Gastrocnemius medialis (tissue), 4 donors: Measurements from ENCODE around the gene COLEC11.
"Not testable (repeated sequence)": the region's sequence is repeated elsewhere in the genome, so short reads cannot be mapped to it uniquely, and the experiment has no call there.

ENCODE experiments used
- CTCF ChIP-seq, 5 experiments: fragments of 450-650 bp in 3 of 5; fragments of 200-600 bp in 2 of 5; sonication (generic) in 2 of 5; IDR thresholded peaks in 4 of 5; conservative IDR thresholded peaks in 1 of 5; 1 replicate in 4 of 5; 2 replicates in 1 of 5; pipeline ENCODE4 v1.5.1; 2016 to 2019; ENCODE audit warnings: antibody characterized with exemption in 5 of 5, mild to moderate bottlenecking in 3 of 5, moderate library complexity in 3 of 5
- POLR2A ChIP-seq, 2 donors: fragments of 450-650 bp; IDR thresholded peaks; one replicate each; pipeline ENCODE4 v1.6.1; 2017; ENCODE audit warnings: antibody characterized with exemption in 2 of 2, mild to moderate bottlenecking in 2 of 2, moderate library complexity in 2 of 2

GRCh38 chr2:3609279-3609673 is 14.4 kb downstream of the COLEC11 start:
- TF ChIP-seq CTCF (IDR thresholded peaks at IDR 0.05 in 4 of 5, conservative IDR thresholded peaks at IDR 0.05 in 1 of 5); POLR2A (IDR thresholded peaks at IDR 0.05): not testable (repeated sequence)
